ENCODE results near the gene TBC1D16.
"Not testable (repeated sequence)": the region's sequence is repeated elsewhere in the genome, so short reads cannot be mapped to it uniquely, and the experiment has no call there.

Gene TBC1D16

DNA sequence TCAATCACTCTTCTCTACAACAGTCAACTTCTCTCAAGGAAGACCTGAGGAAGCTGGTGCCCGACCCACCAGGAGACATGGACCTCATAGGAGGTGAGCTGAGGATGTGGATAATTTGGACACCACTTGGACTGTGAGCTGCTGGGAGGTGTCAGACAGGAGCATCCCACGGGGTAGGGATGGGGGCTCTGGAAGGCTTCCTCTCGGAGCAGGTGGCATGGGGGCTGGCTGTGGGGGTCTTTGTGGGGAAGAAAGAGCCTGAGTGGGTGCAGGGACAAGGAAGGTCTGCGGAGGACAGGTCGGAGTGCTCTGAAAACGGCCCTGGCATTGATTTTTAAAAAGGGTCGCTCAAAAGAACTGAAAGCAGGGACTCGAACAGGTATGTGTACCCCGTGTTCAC lies 64.0 kb downstream of the TBC1D16 start:
- no peak for DNase-seq

DNA sequence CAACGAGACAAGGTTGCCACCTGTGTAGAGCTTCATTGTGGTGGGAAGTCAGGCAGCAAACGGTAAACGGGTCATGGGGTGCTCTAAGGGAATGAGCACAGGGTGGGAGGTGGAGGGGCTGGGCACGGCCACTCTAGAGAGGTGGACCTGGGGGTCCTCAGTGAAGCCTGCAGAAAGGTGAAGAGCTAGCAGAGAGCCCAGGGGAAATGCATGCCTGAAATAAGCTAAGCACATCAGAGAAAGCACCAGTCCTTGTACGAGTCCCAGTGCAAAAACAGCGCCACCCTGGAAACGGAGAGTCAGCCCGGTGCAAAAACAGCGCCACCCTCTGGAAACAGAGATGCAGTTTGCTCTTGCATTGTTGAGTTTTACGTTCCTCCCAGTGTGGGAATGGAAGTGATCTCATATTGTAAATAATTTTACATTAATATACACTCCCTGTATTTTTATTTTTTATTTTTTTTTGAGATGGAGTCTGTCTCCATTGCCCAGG lies 65.0 kb downstream of the TBC1D16 start:
- no peak for DNase-seq

DNA sequence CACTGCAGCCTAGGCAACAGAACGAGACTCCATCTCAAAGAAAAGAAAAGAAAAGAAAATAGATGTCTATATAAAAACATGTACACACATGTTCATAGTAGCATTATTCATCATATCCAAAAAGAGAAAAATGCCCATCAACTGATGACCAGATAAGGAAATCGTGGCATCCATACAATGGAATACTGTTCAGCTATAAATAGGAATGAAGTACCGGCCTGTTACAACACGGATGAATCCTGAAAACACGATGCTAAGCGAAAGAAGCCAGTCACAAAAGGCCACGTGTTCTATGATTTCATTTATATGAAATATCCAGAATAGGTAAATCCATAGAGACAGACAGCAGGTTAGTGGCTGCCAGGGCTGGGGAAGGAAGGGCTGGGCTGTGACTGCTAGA lies 65.8 kb downstream of the TBC1D16 start:
- DNase-seq: no peak

DNA sequence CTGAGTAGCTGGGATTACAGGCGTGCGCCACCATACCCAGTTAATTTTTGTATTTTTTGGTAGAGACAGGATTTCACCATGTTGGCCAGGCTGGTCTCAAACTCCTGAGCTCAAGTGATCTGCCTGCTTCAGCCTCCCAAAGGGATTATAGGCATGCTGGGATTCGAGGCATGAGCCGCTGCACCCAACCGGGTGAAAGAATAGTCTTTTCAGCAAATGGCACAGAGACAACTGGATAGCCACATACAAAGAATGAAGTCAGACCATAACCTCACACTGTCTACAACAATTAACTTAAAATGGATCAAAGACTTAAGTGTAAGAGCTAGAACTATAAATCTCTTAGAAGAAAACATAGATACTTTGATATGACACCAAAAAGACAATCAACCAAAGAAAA lies 67.6 kb downstream of the TBC1D16 start:
- no peak for DNase-seq

DNA sequence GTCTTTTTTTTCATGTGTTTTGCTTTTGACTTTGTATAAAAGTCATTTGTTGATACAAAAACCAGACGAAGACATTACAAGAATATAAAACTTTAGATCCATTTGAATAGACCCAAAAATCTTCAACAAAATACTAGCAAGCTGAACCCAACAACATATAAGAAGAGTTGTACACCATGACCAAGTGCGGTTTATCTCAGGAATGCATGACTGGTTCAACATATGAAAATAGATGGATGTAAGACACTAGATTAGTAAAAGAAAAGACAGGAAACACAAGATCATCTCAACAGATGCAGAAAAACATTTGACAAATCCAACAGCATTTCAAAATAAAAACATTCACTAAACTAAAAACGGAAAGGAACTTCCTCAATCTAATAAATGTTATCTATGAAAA lies 69.0 kb downstream of the TBC1D16 start:
- no peak for DNase-seq

DNA sequence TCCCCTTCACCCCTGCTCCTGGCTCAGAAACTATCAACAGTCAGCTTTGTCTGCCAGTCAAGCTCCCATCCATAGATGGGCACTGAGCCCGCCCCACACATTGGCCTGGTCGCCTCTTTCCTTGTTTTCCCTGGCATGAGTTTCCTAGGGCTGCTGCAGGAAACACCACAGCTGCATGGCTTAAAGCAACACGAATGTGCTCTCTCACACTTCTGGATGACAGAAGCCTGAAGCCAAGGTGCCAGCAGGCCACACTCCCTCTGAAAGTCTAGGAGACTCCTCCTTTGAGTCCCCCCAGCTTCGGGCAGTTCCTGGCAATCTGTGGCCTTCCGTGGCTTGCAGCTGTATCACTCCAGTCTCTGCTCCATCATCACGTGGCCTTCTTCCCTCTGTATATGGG lies 69.9 kb downstream of the TBC1D16 start:
- DNase-seq: no peak

DNA sequence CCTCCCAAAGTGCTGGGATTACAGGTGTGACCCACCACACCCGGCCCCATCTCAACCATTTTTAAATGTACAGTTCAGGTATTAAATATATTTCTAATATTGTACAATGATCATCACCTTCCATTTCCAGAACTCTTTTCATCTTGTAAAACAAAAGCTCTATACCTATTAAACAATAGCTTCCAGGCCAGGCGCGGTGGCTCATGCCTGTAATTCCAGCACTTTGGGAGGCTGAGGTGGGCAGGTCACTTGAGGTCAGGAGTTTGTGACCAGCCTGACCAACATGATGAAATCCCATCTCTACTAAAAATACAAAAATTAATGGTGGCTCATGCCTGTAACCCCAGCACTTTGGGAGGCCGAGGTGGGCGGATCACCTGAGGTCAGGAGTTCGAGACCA lies 73.2 kb downstream of the TBC1D16 start:
- not testable (repeated sequence) for DNase-seq

DNA sequence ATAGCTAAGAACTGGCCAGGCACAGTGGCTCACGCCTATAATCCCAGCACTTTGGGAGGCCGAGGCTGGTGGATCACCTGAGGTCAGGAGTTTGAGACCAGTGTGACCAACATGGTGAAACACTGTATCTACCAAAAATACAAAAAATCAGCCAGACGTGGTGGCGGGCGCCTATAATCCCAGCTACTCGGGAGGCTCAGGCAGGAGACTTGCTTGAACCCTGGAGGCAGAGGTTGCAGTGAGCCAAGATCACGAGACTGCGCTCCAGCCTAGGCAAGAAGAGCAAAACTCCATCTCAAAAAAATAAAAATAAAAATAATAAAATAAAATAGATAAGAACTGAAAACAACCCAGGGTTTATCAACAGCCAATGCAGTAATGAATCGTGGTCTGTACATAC lies 74.1 kb downstream of the TBC1D16 start:
- not testable (repeated sequence) for DNase-seq

DNA sequence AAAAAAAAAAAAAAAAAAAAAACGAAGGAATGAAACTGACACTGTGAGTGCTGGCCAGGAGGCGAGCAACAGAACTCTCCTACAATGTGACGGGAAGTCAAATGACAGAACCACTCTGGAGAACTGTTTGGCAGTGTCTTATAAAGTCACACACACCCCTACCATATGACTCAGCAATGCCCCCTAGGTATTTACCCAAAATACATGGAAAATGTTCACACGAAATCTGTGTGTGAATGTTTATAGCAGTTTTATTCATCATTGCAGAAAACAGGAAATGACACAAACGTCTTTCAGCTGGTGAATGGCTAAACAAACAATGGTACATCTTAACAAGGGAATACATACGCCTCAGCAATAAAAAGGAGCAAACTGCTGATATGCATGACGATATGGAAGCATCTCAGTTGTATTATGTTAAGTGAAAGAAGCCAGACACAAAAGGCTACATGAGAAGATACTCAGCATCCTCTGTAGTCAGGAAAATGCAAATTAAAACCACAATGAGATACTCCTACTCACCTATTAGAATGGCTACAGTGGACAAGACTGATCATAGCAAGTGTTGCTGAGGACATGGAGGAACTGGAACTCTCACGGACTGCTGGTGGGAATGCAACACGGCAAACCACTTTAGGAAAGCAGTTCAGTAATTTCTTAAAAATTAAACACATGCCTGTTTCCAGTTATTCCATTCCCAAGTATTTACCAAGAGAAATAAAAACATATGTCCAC lies 74.7 kb downstream of the TBC1D16 start:
- DNase-seq: no peak

DNA sequence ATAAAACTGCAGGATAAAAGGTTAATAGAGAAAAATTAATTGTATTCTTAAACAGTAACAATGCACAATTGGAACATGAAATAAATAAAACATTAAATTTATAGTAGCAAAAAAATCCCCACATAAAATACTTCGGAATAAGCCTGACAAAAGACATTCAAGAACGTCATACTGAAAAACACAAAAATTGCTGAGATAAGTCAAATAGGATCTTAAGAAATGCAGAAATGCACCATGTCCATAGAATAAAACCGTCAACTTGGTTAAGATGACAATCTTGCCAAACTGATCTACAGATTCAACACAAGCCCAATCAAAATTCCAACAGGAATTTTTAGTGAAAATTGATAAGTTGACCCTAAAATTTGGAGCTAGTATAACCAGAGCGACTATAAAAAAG lies 76.6 kb downstream of the TBC1D16 start:
- no peak for DNase-seq

DNA sequence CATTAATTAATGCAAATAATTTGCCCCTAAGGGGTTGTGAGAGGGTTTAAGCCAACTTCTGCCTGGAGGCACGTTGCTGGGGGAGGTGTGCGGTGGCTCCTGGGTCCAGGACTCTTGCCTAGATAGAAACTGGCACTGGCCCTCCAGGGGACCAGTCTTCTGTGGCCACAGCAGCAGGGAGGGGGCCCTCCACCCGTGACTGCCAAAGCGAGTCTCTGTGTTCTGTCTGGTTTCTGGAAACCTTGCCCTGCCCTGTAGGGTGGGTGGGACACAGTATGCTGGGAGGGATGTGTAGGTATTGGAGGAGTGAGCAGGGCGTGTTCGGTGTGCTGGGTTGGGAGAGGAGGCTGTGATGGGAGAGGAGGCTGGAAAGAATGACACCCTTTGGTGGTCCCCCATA lies 78.8 kb downstream of the TBC1D16 start:
- DNase-seq: no peak

DNA sequence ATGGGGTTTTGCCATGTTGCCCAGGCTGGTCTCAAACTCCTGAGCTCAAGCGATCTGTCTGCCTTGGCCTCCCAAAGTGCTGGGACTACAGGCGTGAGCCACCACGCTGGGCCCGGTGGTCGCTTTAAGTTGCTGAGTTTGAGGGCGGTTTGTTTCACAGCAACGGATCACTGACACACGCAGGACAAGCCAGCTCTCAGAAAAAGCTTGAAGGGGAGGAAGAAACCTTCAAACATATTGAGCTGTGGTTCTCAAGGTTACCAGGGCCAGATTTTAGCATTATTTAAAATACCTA lies 79.3 kb downstream of the TBC1D16 start:
- not testable (repeated sequence) for DNase-seq

DNA sequence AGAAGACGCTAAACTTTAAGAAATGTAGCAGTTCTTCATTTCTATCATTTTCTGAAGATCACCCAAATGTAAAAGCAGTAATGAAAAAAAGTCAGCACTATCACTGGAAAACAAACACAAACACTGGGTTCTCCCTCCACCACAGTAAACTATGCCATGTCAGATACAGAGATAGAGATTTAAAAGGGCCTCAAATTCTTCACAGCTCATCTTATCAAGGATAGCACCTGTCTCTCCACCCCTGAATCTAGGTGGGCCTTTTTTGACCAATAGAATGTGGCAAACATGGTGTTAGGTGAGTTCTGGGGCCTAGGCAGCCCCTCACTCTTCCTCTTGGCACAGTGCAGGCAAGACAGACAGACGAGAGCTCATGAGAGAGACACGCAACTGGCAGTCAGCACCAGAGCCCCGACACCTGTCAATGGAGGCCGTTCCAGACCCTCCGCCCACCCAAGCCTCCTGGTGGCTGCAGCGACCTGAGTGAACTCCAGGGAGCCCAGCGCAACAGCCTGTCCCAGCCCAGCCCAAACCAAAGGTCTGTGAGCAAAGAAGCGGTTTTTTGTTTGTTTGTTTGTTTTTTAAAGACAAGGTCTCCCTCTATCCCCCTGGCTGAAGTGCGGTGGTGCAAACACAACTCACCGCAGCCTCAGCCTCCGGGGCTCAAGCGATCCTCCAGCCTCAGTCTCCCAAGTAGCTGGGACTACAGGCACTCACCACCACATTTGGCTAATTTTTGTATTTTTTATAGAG lies 79.8 kb downstream of the TBC1D16 start:
- DNase-seq: no peak

DNA sequence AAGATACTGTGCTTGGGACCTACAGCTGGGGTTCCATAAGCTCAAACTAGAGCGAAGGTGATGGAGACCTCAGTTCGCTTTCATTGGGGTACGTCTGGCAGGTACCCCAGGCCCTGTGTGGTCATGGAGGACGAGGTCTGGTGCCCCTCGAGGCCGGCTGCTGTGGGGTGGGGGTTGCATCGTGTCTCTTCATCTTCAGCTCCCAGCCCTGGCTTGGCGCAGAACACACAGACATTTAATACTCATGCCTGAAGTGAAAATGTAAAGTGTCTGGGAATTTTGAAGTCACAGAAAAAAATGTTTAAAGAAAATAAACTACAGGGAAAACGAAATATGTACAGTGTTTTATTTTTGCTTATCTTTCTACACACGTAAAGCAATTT lies 80.5 kb downstream of the TBC1D16 start:
- no peak for DNase-seq

DNA sequence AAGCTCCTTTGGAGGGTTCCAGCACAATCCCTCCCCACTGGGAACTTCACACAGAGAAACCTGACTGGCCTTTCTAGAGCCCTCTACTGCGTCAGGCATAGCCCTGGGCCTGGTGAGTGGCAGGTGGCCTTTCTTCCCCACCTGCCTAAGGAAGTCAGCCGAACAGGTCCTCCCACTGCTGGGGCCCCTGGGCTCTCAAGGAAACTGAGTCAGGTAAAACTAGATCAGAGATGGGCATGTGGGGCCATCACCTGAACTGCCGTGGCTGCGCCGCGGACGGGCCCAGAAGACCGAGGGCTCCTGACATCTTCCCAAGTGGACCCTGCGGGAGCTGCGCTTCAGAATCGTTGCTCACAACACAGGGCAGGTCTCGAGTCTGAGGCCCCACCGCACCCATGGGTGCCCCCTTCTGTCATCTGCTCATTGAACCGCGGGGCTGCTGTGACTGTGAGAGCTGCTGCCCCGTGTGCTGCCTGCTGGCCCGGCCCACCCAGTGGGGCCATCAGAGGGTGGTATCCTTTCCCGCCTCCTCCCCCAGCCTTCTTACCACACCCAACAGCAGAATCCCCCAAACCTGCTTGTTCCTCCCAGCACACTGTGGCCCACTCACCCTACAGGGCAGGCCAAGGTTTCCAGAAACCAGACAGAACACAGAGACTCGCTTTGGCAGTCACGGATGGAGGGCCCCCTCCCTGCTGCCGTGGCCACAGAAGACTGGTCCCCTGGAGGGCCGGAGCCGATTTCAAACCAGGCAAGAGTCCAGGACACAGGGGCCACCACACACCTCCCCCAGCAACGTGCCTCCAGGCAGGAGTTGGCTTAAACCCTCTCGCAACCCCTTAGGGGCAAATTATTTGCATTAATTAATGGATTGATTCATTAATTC lies 81.1 kb downstream of the TBC1D16 start:
- no peak for DNase-seq

DNA sequence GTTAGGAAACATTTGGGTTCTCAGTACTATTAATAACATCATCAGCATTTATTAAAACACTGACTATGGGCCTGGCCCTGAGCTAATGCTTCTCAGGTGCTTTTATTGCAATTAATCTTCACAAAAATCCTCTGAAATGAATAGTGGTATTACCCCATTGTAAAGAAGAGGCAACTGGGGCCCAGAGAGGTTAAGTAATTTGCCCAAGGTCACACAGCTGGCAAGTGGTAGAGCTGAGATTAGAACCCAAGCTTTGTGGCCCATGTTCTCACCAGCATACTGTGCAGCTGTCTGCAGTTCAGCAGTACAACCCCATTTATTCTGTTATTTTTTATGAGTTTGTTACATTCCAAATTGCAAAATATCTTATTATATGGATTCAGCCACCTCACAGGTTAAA lies 82.3 kb downstream of the TBC1D16 start:
- no peak for DNase-seq

DNA sequence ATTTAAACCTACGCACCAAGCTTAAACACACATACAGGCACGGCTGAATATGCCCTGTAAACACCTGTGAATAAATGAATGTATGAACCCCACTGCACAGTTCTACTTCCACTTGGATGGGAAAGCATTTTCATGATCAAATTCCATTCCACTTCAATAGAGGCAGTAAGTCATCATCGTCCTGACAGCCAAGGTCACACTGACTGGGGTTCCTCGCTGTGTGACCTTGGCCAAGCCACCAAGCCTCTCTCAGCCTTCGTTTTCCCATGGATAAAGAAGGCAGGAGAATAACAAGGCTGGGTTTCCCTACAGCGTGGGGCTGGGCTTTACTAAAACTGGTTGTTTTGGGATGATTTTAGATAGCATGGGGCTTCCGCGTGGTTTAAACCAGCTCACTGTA lies 82.8 kb downstream of the TBC1D16 start:
- DNase-seq: no peak

DNA sequence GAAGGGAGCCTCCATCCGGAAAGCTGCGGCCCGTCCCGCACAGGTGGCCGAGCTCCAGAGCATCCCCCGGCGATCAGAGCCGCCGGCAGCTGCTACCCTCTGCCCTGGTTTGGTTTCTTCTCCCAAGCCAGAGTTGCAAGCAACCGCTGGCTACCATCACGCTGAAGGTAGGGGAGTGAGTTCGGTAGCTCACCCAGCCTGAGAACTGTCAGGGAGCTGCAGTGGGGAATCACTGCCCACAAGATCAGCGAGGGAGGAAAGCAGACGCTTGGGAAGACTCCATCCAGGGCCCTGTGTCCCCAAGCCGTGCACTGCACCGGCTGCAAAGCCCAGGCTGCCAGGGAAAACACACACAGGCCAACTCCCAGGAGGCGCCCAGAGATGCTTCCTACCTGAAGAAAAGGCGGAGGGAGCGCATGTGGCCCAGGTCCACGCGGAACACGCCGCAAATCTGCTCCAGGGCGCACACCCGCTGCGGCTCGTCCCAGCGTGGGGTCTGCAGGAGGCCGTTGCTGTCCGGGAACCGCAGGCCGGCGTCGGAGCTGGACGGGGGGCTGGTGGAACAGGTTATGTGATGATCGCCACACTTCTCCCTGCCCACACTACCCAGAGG lies 83.3 kb downstream of the TBC1D16 start:
- no peak for DNase-seq

DNA sequence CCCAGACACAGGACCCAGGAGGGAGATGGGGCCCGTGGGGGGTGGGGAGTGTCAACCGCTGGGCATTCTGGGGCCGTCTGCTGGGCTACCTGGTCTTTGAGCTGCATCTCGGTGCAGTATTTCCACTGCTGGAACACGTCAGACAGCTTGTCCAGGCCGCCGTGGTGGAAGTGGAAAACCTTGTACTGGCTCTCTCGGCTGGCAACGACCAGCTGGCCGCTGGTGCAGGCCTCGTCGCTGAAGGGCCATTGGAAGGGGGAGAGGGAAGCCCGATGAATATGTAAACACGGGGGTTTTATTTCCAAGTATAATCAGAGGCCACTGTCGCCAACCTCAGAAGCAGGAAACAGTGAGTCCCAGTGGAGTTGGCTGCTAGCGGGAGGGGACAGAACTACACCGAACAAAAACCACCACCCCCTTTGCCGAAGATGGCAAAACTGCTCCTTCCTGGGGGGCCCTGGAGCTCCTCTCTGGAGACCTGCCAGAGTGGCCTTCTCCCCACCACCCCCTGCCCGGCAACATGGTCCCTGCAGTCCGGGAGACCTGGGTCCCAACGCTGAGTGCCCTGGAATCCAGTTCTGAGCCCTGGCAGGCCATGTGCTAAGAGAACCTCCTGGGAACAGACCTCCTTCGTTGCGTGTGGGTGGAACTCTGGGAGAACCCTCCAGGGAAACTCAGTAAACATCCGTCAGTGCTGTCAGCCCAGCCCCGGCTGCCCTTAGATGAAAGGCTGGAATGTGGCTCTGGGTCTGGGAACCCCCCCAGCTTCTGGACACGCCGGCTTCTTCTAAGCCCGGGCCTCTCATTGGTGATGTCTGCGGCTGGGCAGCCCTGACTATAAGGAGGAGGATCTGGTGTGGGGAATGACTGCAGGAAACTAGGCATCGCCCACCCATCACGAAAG lies 84.1 kb downstream of the TBC1D16 start:
- no peak for DNase-seq

DNA sequence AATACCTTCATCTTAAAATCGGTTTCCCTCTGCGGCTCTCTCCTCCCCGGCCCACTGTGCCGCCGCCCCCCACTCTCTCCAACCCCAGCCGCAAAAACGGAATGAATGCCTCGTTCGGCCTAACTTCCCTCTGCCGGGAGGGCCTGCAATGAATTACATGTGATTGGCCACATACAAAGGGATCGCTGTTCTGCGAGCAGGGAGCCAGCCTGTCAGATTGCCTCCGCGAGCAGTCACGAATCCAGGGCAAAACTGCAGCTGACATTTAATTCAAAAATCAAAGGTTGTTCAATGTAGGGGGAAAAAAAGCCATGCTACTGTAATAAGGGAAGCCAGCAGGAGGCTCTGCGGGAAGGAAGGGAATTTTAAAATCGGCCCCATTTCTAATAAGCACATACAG lies 84.9 kb downstream of the TBC1D16 start:
- no peak for DNase-seq

DNA sequence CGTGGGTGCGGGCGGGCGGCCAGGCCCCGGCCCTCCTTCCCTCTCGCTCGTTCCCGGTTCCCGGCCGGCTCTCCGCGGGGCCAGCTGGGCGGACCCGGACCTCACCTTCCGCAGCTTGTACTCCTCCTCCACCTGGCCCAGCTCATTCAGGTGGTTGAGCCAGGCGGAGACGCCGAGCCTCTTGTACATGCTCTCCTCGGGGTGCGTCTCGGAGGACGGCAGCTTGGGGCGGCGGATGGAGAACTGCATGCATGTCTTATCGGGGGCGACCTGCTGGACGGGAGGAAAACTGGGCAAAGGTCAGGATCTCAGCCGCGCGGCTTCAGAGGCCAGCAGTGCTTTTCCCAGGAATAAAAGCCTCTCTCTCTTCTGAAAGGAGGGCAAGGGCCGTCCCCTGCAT lies 85.4 kb downstream of the TBC1D16 start:
- DNase-seq: no peak

DNA sequence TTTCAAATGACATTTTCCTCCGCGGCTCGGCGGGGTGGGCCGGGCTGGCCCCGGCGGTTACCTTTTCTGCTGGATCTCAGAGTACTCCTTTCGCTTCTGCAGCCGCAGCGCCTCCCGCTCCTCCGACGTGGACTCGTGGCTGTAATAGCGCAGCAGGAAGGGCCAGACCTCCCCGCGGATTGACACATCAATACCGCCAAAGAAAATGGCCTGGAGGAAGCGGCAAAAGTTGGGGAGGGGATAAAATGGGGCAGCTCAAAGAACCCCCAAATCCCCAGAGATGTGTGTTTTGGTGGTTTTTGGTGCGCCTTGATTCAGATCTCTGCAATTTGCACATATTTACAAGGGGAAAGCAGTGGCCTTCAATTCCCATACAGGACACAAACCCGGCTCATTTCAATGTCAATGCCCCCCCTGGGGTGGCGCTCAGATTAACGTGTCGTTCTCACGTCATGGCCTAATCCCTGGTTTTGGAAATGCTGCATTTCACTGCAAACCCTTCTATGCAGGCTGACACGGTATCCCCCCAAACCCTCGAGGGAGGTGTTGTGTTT lies 85.9 kb downstream of the TBC1D16 start:
- no peak for DNase-seq

All from DMS 273 treated with DMSO at 0.1 percent for 48 hours (cell line).